Activated CD8-positive, alpha-beta T cell treated with anti-CD3 and anti-CD28 coated beads for 36 hours (primary cell): ENCODE results near the gene PAX8. TPM values are rescaled to one million over a fixed set of nuclear protein-coding genes. Genes with fewer than 3 reads are reported as not detected.

Source experiments
- ATAC-seq: fragments of 200-7000 bp; cut with Tn5 transposase; one replicate; pipeline ENCODE4 v1.10.0; 2021; ENCODE audit warnings: mild to moderate bottlenecking, moderate library complexity
- CTCF ChIA-PET: fragments of 350-600 bp; sonication (Branson Sonifier 250); formaldehyde crosslinking; loops from one replicate; lab custom pipeline; 2021; ENCODE audit warnings: antibody characterized with exemption; lab: Charles Lee
- POLR2A ChIA-PET: fragments of 350-600 bp; sonication (Branson Sonifier 250); formaldehyde crosslinking; loops from one replicate; lab custom pipeline; 2021; ENCODE audit warnings: antibody characterized with exemption; lab: Charles Lee
- DNase-seq: peaks from one replicate; pipeline ENCODE4 v3.0.0-alpha.2; 2020
- H3K27ac Mint-ChIP-seq: one replicate; pipeline ENCODE4 v1.8.0; 2021; ENCODE audit warnings: mild to moderate bottlenecking, mixed read lengths
- H3K27me3 Mint-ChIP-seq: one replicate; pipeline ENCODE4 v1.8.0; 2021; ENCODE audit warnings: mixed read lengths
- H3K36me3 Mint-ChIP-seq: one replicate; pipeline ENCODE4 v1.8.0; 2021; ENCODE audit warnings: low read depth, mixed read lengths
- H3K4me1 Mint-ChIP-seq: one replicate; pipeline ENCODE4 v1.8.0; 2021; ENCODE audit warnings: low read depth, mixed read lengths
- H3K4me3 Mint-ChIP-seq: one replicate; pipeline ENCODE4 v1.8.0; 2021; ENCODE audit warnings: mild to moderate bottlenecking, moderate library complexity, mixed read lengths
- H3K9me3 Mint-ChIP-seq: one replicate; pipeline ENCODE4 v1.8.0; 2021; ENCODE audit warnings: mixed read lengths
- intact Hi-C: fragments of 100-400 bp; cut with micrococcal nuclease; formaldehyde crosslinking; loops from one replicate; pipeline ENCODE4 v1.10.0; 2022
- total RNA-seq, 2 experiments: library from RNA; stranded (reverse); gene quantifications; one replicate each; pipeline ENCODE4 v1.2.3, GENCODE V29; 2021
- TF ChIP-seq, protein P1 (sequence below): fragments of 200-600 bp; IDR thresholded peaks from one replicate; pipeline ENCODE4 v1.8.0; 2022; ENCODE audit warnings: antibody characterized with exemption, mild to moderate bottlenecking

PAX8 gene
- total RNA-seq, 2 experiments from 2014 or later: 0.43 to 0.63 TPM

DNA sequence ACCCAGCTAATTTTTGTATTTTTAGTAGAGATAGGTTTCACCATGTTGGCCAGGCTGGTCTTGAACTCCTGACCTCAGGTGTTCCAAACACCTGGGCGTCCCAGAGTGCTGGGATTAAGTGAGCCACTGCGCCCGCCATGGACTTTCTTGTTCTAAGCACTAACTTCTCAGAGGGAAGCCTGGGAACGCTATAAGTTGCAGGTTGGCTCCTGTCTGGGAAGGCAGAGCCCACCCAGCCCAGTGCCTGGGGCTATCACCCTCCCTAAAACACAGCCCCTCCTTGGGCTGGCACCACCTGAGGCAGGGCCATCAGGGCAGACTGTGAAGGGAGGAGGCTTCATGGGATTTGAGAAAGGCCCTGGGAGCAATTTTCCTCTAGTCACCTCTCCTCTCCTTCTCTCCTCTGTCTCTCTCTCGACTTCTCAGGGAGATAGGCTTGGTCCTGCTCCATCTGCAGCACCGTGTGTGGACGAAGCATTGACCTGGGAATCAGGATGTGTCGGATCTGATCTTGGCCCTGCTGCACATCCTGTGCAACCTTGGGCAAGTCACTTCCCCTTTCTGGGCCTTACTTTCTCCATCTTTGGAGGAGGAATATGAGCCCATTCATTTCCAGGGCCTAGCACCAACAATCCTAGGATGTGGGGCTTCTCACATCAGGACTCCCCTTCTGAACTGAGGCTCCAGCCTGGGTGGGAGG, 94.0 kb downstream of the PAX8 start:
- POLR2A ChIA-PET: interaction anchor here (0.9 to 2.3 kb wide), 7 partner anchors 9 to 109 kb away, joined by 3 to 22 read pairs (median 6); partner anchors contain the start of gene PSD4

DNA sequence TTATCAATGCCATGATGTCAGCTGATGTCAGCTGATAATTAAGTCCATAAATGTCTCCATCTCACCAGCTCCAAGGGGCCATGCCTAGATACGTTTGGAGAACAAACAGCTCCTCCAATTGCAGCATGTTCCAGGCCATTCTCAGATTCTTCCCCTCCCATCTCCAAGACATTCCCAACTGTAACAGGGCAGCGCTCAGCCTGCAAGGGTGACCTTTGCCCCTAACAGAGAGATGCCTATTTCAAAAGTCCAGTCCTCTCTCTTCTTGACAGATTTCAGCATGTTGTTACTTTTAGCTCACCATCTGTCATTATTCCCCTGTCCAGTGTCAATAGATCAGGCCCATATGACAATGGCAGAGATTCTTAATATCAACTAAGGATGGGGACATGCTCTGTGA, 95.0 kb downstream of the PAX8 start:
- intact Hi-C loops: loop anchor here (5.0 kb wide), 1 partner anchor 46 kb away; no protein-coding TSS in a partner anchor
- POLR2A ChIA-PET: interaction anchor here (0.8 to 2.3 kb wide), 9 partner anchors 10 to 108 kb away, joined by 3 to 22 read pairs (median 5); partner anchors contain the start of gene PSD4
- CTCF ChIA-PET: interaction anchor here (1.2 to 2.4 kb wide), 5 partner anchors 8 to 103 kb away, joined by 3 to 14 read pairs (median 7); no protein-coding TSS in a partner anchor
- H3K36me3 Mint-ChIP-seq: peaks cover 78% of the 10 kb centered on the region
- no peak for ATAC-seq
- TF ChIP-seq, protein P1, sequence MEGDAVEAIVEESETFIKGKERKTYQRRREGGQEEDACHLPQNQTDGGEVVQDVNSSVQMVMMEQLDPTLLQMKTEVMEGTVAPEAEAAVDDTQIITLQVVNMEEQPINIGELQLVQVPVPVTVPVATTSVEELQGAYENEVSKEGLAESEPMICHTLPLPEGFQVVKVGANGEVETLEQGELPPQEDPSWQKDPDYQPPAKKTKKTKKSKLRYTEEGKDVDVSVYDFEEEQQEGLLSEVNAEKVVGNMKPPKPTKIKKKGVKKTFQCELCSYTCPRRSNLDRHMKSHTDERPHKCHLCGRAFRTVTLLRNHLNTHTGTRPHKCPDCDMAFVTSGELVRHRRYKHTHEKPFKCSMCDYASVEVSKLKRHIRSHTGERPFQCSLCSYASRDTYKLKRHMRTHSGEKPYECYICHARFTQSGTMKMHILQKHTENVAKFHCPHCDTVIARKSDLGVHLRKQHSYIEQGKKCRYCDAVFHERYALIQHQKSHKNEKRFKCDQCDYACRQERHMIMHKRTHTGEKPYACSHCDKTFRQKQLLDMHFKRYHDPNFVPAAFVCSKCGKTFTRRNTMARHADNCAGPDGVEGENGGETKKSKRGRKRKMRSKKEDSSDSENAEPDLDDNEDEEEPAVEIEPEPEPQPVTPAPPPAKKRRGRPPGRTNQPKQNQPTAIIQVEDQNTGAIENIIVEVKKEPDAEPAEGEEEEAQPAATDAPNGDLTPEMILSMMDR: no peak
- peak overlapping the region; percentile 18 for H3K27ac Mint-ChIP-seq
- DNase-seq: no peak
- no peak overlapping the region for H3K4me3 Mint-ChIP-seq
- no peaks in the 10 kb centered on the region for H3K27me3 Mint-ChIP-seq
- H3K9me3 Mint-ChIP-seq: no peaks in the 10 kb centered on the region
- peaks cover 82% of the 10 kb centered on the region for H3K4me1 Mint-ChIP-seq

More for the DNA sequence above, 94.0 kb downstream of the PAX8 start:
- Mint-ChIP-seq H3K9me3 (no peaks in the 10 kb centered on the region), H3K4me3 (no peak overlapping the region), H3K4me1 (peaks cover 80% of the 10 kb centered on the region), H3K27ac (peak overlapping the region; percentile 66), H3K27me3 (no peaks in the 10 kb centered on the region), H3K36me3 (peaks cover 75% of the 10 kb centered on the region)
- CTCF ChIA-PET: interaction anchor here (1.2 to 2.4 kb wide), 5 partner anchors 9 to 104 kb away, joined by 3 to 14 read pairs (median 7); no protein-coding TSS in a partner anchor
- TF ChIP-seq, protein P1: no peak
- DNase-seq (no peak), ATAC-seq (no peak)
- intact Hi-C loops: loop anchor here (5.0 kb wide), 1 partner anchor 47 kb away; no protein-coding TSS in a partner anchor

DNA sequence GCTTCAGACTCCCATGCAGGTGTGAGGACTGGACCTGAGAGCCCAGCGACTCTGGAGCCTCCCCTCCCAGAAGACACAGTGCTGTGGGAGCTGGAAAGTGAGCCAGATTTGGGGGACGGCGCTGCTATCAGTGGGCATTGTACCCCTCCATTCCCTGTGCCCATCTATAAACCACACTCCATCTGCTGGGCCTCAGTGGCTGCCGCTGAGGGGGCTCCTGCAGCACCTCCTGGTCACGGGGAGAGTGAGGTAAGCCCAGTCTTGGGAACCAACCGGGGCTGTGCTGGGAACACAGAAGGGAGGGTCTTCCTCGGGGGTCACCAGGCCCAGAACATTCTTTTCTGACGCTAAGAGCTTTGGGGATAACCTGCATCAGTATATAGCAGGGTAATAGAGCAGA, 95.5 kb downstream of the PAX8 start:
- Mint-ChIP-seq H3K36me3 (peaks cover 82% of the 10 kb centered on the region), H3K27me3 (no peaks in the 10 kb centered on the region), H3K9me3 (no peaks in the 10 kb centered on the region), H3K27ac (peak overlapping the region; percentile 59), H3K4me3 (no peak overlapping the region), H3K4me1 (peaks cover 86% of the 10 kb centered on the region)
- ChIA-PET CTCF (interaction anchor here (0.8 to 2.4 kb wide), 6 partner anchors 8 to 103 kb away, joined by 3 to 14 read pairs (median 5); no protein-coding TSS in a partner anchor), POLR2A (interaction anchor here (0.6 to 2.3 kb wide), 9 partner anchors 9 to 33 kb away, joined by 3 to 22 read pairs (median 6); partner anchors contain the start of gene PSD4)
- TF ChIP-seq, protein P1: no peak
- intact Hi-C loops: loop anchor here (5.0 kb wide), 1 partner anchor 46 kb away; no protein-coding TSS in a partner anchor
- ATAC-seq: no peak
- DNase-seq: no peak

DNA sequence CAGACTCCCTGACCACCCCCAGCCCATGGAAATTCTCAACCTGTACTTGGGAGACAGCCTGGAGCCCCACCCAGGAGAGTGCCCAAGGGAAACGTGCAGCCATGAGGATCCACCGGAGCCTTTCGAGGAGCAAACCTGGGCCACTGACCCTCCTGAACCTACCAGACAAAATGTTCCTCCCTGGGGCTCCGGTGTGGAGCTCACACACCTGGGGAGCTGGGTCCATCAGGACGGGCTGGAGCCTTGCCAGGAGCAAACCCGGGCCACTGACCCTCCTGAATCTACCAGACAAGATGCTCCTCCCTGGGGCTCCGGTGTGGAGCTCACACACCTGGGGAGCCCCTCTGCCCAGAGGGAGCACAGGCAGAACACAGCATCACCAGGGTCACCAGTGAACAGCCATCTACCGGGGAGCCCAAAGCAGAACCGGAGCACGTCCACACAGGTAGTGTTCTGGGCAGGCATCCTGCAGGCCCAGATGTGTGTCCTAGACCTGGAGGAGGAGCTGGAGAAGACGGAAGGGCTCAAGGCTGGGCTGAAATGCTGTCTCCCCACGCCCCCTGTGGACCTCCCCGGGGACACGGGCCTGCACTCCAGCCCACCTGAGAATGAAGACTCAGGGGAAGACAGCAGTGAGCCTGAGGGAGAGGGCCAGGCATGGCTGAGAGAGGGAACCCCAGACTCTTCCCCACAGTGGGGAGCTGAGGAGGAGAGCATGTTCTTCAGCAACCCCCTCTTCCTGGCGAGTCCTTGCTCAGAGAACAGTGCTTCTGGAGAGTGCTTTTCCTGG, 96.1 kb downstream of the PAX8 start:
- TF ChIP-seq, protein P1: no peak
- ATAC-seq (no peak), DNase-seq (no peak)
- Mint-ChIP-seq H3K4me3 (no peak overlapping the region), H3K4me1 (peaks cover 89% of the 10 kb centered on the region), H3K27ac (peak overlapping the region; percentile 59), H3K36me3 (peaks cover 83% of the 10 kb centered on the region), H3K9me3 (no peaks in the 10 kb centered on the region), H3K27me3 (no peaks in the 10 kb centered on the region)
- ChIA-PET POLR2A (interaction anchor here (0.6 to 3.0 kb wide), 8 partner anchors 9 to 33 kb away, joined by 3 to 22 read pairs (median 6); partner anchors contain the start of gene PSD4), CTCF (interaction anchor here (0.8 to 4.6 kb wide), 4 partner anchors 17 to 103 kb away, joined by 3 to 82 read pairs (median 12); no protein-coding TSS in a partner anchor)
- intact Hi-C loops: loop anchor here (5.0 kb wide), 1 partner anchor 45 kb away; no protein-coding TSS in a partner anchor
